A549 (cell line): Measurements from ENCODE around the gene HPCA. TPM values are rescaled to one million over a fixed set of nuclear protein-coding genes. Genes with fewer than 3 reads are reported as not detected.

ENCODE experiments used
- ATAC-seq, 2 experiments: fragments of 200-7000 bp in 1 of 2; fragments of >200 bp in 1 of 2; cut with Nextera tagmentation in 1 of 2; cut with Tn5 transposase in 1 of 2; 3 replicates each; pipeline versions ENCODE4 v1.8.0 to v1.9.1; 2018 to 2020; ENCODE audit warnings: mild to moderate bottlenecking in 1 of 2, moderate library complexity in 1 of 2
- CTCF ChIA-PET: fragments of 300-600 bp; sonication (Branson Sonifier 250); formaldehyde crosslinking; extraction: SDS; loops from one replicate; lab custom pipeline; 2021; ENCODE audit warnings: antibody characterized with exemption, inconsistent platforms; lab: Yijun Ruan, JAX
- POLR2A ChIA-PET: fragments of 350-600 bp; formaldehyde crosslinking; extraction: SDS; loops from one replicate; lab custom pipeline; 2021; ENCODE audit warnings: antibody characterized with exemption, inconsistent platforms; lab: Yijun Ruan, JAX
- DNase-seq, 2 experiments: peaks; one replicate each; pipeline versions ENCODE4 v3.0.0 to v3.0.0-alpha.2; 2011 to 2016; ENCODE audit warnings: low read depth in 1 of 2, low spot score in 1 of 2
- FAIRE-seq: peaks from 2 replicates; lab custom pipeline; 2011; peaks lifted over from hg19 to GRCh38; lab: Jason Lieb, UNC
- H3K27ac ChIP-seq, 2 experiments: fragments of >200 bp; sonication (Bioruptor Twin); formaldehyde crosslinking; 3 replicates each; pipeline ENCODE4 v1.5.1; 2016 to 2017
- H3K4me1 ChIP-seq: fragments of >200 bp; sonication (Bioruptor Twin); formaldehyde crosslinking; 3 replicates; pipeline ENCODE4 v1.6.1; 2016
- H3K4me2 ChIP-seq: fragments of >200 bp; sonication (Bioruptor Twin); formaldehyde crosslinking; 3 replicates; pipeline ENCODE4 v1.6.1; 2016
- H3K4me3 ChIP-seq: fragments of >200 bp; sonication (Bioruptor Twin); formaldehyde crosslinking; 3 replicates; pipeline ENCODE4 v1.5.1; 2016
- H3K9me3 ChIP-seq: fragments of >200 bp; sonication (Bioruptor Twin); formaldehyde crosslinking; 3 replicates; pipeline ENCODE4 v1.6.1; 2016
- BHLHE40 ChIP-seq: IDR thresholded peaks from 2 replicates; pipeline ENCODE4 v1.6.1; 2012; ENCODE audit warnings: low read depth, low read length, inconsistent platforms
- CBX8 ChIP-seq: fragments of 200-600 bp; sonication (generic); IDR thresholded peaks from 2 replicates; pipeline ENCODE4 v1.6.1; 2016
- CEBPB ChIP-seq, 2 experiments: fragments of >200 bp in 1 of 2; sonication (Bioruptor Twin) in 1 of 2; formaldehyde crosslinking in 1 of 2; IDR thresholded peaks; 2 replicates each; pipeline ENCODE4 v1.6.1; 2012 to 2016
- CHD2 ChIP-seq: fragments of 150-350 bp; IDR thresholded peaks from 2 replicates; pipeline ENCODE4 v1.6.1; 2014; ENCODE audit warnings: low read length; ENCODE audit not compliant: partially characterized antibody
- EHF ChIP-seq: fragments of 250-450 bp; sonication (Bioruptor Pico); IDR thresholded peaks from 2 replicates; pipeline ENCODE4 v1.5.0; 2020; ENCODE audit warnings: mild to moderate bottlenecking
- EHMT2 ChIP-seq: fragments of 200-600 bp; sonication (generic); IDR thresholded peaks from 2 replicates; pipeline ENCODE4 v1.6.1; 2016; ENCODE audit warnings: antibody characterized with exemption, low read depth, mild to moderate bottlenecking, moderate library complexity
- FOSL2 ChIP-seq, 2 experiments: fragments of 450-650 bp in 1 of 2; fragments of >200 bp in 1 of 2; sonication (Bioruptor Twin) in 1 of 2; formaldehyde crosslinking; IDR thresholded peaks; 2 replicates each; pipeline versions ENCODE4 v1.5.0 to v1.6.1; 2016 to 2020; ENCODE audit warnings: mild to moderate bottlenecking in 1 of 2, moderate library complexity in 1 of 2
- KDM5A ChIP-seq: fragments of 200-600 bp; sonication (generic); IDR thresholded peaks from 2 replicates; pipeline ENCODE4 v1.6.1; 2016; ENCODE audit warnings: antibody characterized with exemption, mild to moderate bottlenecking
- MAFK ChIP-seq: fragments of 450-650 bp; IDR thresholded peaks from 2 replicates; pipeline ENCODE4 v1.6.1; 2014; ENCODE audit not compliant: partially characterized antibody
- RAD21 ChIP-seq, 2 experiments: fragments of >200 bp in 1 of 2; sonication (Bioruptor Twin) in 1 of 2; formaldehyde crosslinking in 1 of 2; IDR thresholded peaks in 1 of 2; conservative IDR thresholded peaks in 1 of 2; 2 replicates in 1 of 2; 3 replicates in 1 of 2; pipeline ENCODE4 v1.6.1; 2012 to 2018; ENCODE audit warnings: inconsistent platforms in 1 of 2
- SMC3 ChIP-seq: fragments of >200 bp; sonication (Bioruptor Twin); formaldehyde crosslinking; IDR thresholded peaks from 3 replicates; pipeline ENCODE4 v1.6.1; 2018; ENCODE audit warnings: inconsistent platforms
- TFCP2L1 ChIP-seq: fragments of 250-450 bp; sonication (Bioruptor Pico); IDR thresholded peaks from 2 replicates; pipeline ENCODE4 v1.5.0; 2021; ENCODE audit warnings: mild to moderate bottlenecking
- ZC3H11A ChIP-seq: fragments of 450-650 bp; IDR thresholded peaks from 2 replicates; pipeline ENCODE4 v1.6.1; 2014; ENCODE audit warnings: antibody characterized with exemption, mild to moderate bottlenecking
- ZNF302 ChIP-seq: fragments of 250-450 bp; sonication (Bioruptor Pico); IDR thresholded peaks from 2 replicates; pipeline ENCODE4 v1.9.0; 2021; ENCODE audit warnings: inconsistent platforms, mild to moderate bottlenecking, moderate library complexity
- ZSCAN20 ChIP-seq: fragments of 250-450 bp; sonication (Bioruptor Pico); IDR thresholded peaks from 2 replicates; pipeline ENCODE4 v1.8.0; 2022; ENCODE audit warnings: mild to moderate bottlenecking, moderate library complexity
- WGBS: methylation state at CpG from one replicate; pipeline ENCODE4 v1.1.6; 2017; ENCODE audit errors: missing lambda C conversion rate; 5-methylcytosine and 5-hydroxymethylcytosine counted together
- polyA plus RNA-seq, 4 experiments: library from polyadenylated mRNA; depleted of rRNA in 3 of 4; stranded (reverse); fragments of >200 nt; fragmentation: RNase III in 1 of 4; extraction: RNeasy Plus Mini Kit Qiagen cat#74134 plus additional on column Dnase treatment in 1 of 4; gene quantifications; 2 replicates in 3 of 4; 3 replicates in 1 of 4; pipeline ENCODE4 v1.2.3, GENCODE V29; 2011 to 2017
- TF ChIP-seq, protein P1 (sequence below): fragments of >200 bp; sonication (Bioruptor Twin); formaldehyde crosslinking; IDR thresholded peaks from 3 replicates; pipeline ENCODE4 v1.5.1; 2016
- TF ChIP-seq, protein P2 (sequence below): fragments of 450-650 bp; IDR thresholded peaks from 2 replicates; pipeline ENCODE4 v1.6.1; 2014; ENCODE audit warnings: antibody characterized with exemption
- TF ChIP-seq, protein P3 (sequence below): fragments of 150-350 bp; IDR thresholded peaks from 2 replicates; pipeline ENCODE4 v1.6.1; 2014; ENCODE audit warnings: low read depth, mild to moderate bottlenecking, low read length
- TF ChIP-seq, protein P4 (sequence below): fragments of 250-450 bp; sonication (Bioruptor Pico); IDR thresholded peaks from 2 replicates; pipeline ENCODE4 v1.5.0; 2020; ENCODE audit warnings: low read depth, mild to moderate bottlenecking, moderate library complexity

HPCA gene
- polyA plus RNA-seq, 2 of the 4 experiments (the other 2 are of a cell fraction): 0.21 to 0.34 TPM

DNA sequence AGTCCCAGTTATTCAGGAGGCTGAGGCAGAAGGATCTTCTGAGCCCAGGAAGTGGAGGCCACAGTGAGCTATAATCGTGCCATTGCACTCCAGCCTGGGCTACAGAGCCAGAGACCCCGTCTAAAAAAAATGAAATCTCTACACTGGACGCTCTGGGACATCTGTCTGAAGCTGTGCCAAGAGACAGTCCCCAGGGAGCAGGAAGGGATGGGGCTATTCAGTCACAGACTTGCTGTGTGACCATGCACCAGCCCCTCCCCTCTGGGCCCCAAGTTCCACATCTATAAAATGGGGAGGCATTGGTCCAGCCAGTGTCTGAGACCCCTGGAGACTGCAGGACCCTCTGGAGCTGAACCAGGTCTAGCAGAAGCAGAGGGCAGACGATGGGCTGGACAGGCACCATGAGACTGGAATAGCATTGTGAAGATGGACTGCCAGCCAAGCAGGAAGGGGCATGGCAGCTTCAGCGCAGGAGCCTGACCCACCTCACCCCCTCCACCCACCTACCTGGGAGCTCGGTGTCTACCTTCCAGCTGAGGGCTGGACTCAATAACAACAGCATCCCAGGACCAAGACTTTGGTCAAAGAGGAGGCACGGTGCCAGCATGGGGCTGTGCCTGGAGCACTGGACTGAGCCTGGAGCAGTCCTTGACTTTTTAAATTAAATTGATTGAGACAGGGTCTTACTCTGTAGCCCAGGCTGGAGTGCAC lies 13.4 kb downstream of the HPCA start:
- peaks cover 12% of the 10 kb centered on the region; the same call in 2 of the 3 replicates for H3K4me1 ChIP-seq
- H3K4me2 ChIP-seq: peak overlapping the region; percentile 75; the same call in 2 of the 3 replicates
- H3K27ac ChIP-seq: no peak overlapping the region
- FAIRE-seq (no peak), ATAC-seq (peak in 1 of 2 experiments; percentile 13; a peak in 2 of 6 replicates), DNase-seq (no peak)
- no peaks in the 10 kb centered on the region for H3K9me3 ChIP-seq
- CTCF ChIA-PET: interaction anchor here (0.6 to 4.3 kb wide), 5 partner anchors 12 to 187 kb away, joined by 3 to 30 read pairs (median 3); partner anchors contain the start of gene HPCA
- 90% methylated on average over 6 of the region's 7 CpGs for WGBS
- TF ChIP-seq CBX8: no peak
- no peak for TF ChIP-seq TFCP2L1 (CRISPR knock-in tag)
- TF ChIP-seq CEBPB (IDR thresholded peaks at IDR 0.05): no peak
- TF ChIP-seq, protein P1, sequence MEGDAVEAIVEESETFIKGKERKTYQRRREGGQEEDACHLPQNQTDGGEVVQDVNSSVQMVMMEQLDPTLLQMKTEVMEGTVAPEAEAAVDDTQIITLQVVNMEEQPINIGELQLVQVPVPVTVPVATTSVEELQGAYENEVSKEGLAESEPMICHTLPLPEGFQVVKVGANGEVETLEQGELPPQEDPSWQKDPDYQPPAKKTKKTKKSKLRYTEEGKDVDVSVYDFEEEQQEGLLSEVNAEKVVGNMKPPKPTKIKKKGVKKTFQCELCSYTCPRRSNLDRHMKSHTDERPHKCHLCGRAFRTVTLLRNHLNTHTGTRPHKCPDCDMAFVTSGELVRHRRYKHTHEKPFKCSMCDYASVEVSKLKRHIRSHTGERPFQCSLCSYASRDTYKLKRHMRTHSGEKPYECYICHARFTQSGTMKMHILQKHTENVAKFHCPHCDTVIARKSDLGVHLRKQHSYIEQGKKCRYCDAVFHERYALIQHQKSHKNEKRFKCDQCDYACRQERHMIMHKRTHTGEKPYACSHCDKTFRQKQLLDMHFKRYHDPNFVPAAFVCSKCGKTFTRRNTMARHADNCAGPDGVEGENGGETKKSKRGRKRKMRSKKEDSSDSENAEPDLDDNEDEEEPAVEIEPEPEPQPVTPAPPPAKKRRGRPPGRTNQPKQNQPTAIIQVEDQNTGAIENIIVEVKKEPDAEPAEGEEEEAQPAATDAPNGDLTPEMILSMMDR: no peak
- TF ChIP-seq, protein P2, sequence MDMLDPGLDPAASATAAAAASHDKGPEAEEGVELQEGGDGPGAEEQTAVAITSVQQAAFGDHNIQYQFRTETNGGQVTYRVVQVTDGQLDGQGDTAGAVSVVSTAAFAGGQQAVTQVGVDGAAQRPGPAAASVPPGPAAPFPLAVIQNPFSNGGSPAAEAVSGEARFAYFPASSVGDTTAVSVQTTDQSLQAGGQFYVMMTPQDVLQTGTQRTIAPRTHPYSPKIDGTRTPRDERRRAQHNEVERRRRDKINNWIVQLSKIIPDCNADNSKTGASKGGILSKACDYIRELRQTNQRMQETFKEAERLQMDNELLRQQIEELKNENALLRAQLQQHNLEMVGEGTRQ: no peak
- TF ChIP-seq MAFK: no peak
- no peak for TF ChIP-seq ZSCAN20 (CRISPR knock-in tag)
- TF ChIP-seq BHLHE40: no peak
- TF ChIP-seq, protein P3, sequence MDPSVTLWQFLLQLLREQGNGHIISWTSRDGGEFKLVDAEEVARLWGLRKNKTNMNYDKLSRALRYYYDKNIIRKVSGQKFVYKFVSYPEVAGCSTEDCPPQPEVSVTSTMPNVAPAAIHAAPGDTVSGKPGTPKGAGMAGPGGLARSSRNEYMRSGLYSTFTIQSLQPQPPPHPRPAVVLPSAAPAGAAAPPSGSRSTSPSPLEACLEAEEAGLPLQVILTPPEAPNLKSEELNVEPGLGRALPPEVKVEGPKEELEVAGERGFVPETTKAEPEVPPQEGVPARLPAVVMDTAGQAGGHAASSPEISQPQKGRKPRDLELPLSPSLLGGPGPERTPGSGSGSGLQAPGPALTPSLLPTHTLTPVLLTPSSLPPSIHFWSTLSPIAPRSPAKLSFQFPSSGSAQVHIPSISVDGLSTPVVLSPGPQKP: no peak
- TF ChIP-seq RAD21 (conservative IDR thresholded peaks at IDR 0.05 in 1 of 2, IDR thresholded peaks at IDR 0.05 in 1 of 2): no peak
- TF ChIP-seq, protein P4, sequence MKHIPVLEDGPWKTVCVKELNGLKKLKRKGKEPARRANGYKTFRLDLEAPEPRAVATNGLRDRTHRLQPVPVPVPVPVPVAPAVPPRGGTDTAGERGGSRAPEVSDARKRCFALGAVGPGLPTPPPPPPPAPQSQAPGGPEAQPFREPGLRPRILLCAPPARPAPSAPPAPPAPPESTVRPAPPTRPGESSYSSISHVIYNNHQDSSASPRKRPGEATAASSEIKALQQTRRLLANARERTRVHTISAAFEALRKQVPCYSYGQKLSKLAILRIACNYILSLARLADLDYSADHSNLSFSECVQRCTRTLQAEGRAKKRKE (CRISPR knock-in tag): no peak
- no peak for TF ChIP-seq EHF
- TF ChIP-seq ZNF302 (CRISPR knock-in tag): no peak
- no peak for TF ChIP-seq EHMT2
- TF ChIP-seq FOSL2 (IDR thresholded peaks at IDR 0.05): no peak
- TF ChIP-seq FOSL2 (CRISPR knock-in tag; IDR thresholded peaks at IDR 0.05): no peak
- no peak for TF ChIP-seq KDM5A
- POLR2A ChIA-PET: interaction anchor here (0.8 kb wide), 1 partner anchor 87 kb away, joined by 4 read pairs; no protein-coding TSS in a partner anchor
- no peak overlapping the region for H3K4me3 ChIP-seq

DNA sequence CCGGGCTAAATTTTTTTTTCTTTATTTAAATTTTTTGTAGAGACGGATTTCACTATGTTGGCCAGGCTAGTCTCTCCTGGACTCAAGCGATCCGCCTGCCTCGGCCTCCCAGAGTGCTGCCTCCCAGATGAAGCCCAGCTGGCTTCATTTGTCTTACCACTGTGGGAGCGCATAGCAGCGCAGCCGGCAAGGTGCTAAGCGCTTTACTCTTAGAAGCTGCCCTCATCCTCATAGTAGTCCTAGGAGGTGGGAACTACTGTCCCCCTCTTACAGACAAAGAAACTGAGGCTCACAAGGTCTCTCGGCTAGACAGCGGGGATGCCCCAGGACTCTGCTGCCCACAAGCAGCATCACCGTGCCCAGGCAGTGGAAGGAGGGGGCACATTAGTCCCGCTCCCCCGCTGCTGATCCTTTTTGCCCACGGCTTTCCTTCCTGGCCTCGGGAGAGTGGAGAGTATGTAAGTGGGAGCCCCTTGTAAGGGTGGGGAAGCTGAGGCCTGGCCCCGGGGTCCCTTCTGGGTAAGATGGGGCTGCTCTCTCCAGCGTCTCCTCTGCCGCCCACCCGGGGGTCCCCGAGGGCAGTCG lies 14.2 kb downstream of the HPCA start:
- TF ChIP-seq SMC3 (no peak), CHD2 (no peak), ZC3H11A (no peak)
- CTCF ChIA-PET: interaction anchor here (2.5 to 4.3 kb wide), 2 partner anchors 13 to 186 kb away, joined by 10 to 30 read pairs; partner anchors contain the start of gene HPCA
- WGBS: 90% methylated on average over 16 of the region's 22 CpGs
- H3K4me1 ChIP-seq: peaks cover 14% of the 10 kb centered on the region; the same call in 2 of the 3 replicates
- no peak for DNase-seq
- H3K4me2 ChIP-seq: peak overlapping the region; percentile 75
- no peak for FAIRE-seq
- no peaks in the 10 kb centered on the region for H3K9me3 ChIP-seq
- peak overlapping the region; percentile 80 to 97 for H3K27ac ChIP-seq
- POLR2A ChIA-PET: no interaction called here
- peak overlapping the region; percentile 79 for H3K4me3 ChIP-seq
- ATAC-seq: peak in 1 of 2 experiments; percentile 30; a peak in 3 of 6 replicates
